H1 (cell line): Measurements from ENCODE around the gene RPS29.

ENCODE experiments used
- ASH2L ChIP-seq: fragments of 200-600, 300-600 bp; sonication (generic); IDR thresholded peaks from one replicate; pipeline ENCODE4 v1.7.1; 2017; ENCODE audit warnings: low read length
- EP300 ChIP-seq, 2 experiments: IDR thresholded peaks; 1 replicate in 1 of 2; 2 replicates in 1 of 2; pipeline ENCODE4 v1.6.1; 2011 to 2012; ENCODE audit warnings: low read depth in 2 of 2, low read length in 2 of 2, mild to moderate bottlenecking in 2 of 2, borderline replicate concordance in 1 of 2, inconsistent platforms in 1 of 2, moderate library complexity in 1 of 2
- EZH2 ChIP-seq: fragments of 200-600 bp; sonication (generic); IDR thresholded peaks from 2 replicates; pipeline ENCODE4 v1.7.1; 2012; ENCODE audit warnings: low read depth, mild to moderate bottlenecking, moderate library complexity, low read length, inconsistent platforms; ENCODE audit not compliant: severe bottlenecking
- NRF1 ChIP-seq: IDR thresholded peaks from 2 replicates; pipeline ENCODE4 v1.6.1; 2011; ENCODE audit warnings: mild to moderate bottlenecking, low read depth, low read length, improper control_type of control experiment
- POLR2A ChIP-seq, 2 experiments: IDR thresholded peaks; 1 replicate in 1 of 2; 2 replicates in 1 of 2; pipeline ENCODE4 v1.6.1; 2011; ENCODE audit warnings: low read depth in 2 of 2, low read length in 2 of 2, mild to moderate bottlenecking in 2 of 2; ENCODE audit errors: control extremely low read depth in 1 of 2
- RFX5 ChIP-seq: IDR thresholded peaks from 2 replicates; pipeline ENCODE4 v1.6.1; 2011; ENCODE audit warnings: low read depth, low read length, improper control_type of control experiment, borderline replicate concordance
- SRF ChIP-seq: IDR thresholded peaks from 2 replicates; pipeline ENCODE4 v1.6.1; 2011; ENCODE audit warnings: mild to moderate bottlenecking, low read depth, low read length, moderate library complexity
- SUZ12 ChIP-seq: fragments of 200-600 bp; sonication (generic); IDR thresholded peaks from 2 replicates; pipeline ENCODE4 v1.6.1; 2012; ENCODE audit warnings: mild to moderate bottlenecking, inconsistent platforms, low read length, moderate library complexity, mixed read lengths
- TAF1 ChIP-seq: IDR thresholded peaks from 2 replicates; pipeline ENCODE4 v1.6.1; 2011; ENCODE audit warnings: mild to moderate bottlenecking, low read depth, low read length
- TCF12 ChIP-seq: IDR thresholded peaks from 2 replicates; pipeline ENCODE4 v1.6.1; 2011; ENCODE audit warnings: low read depth, mild to moderate bottlenecking, low read length
- ZNF274 ChIP-seq: IDR thresholded peaks from 2 replicates; pipeline ENCODE4 v1.7.0; 2012; ENCODE audit warnings: low read length, borderline replicate concordance; ENCODE audit errors: extremely low read depth
- TF ChIP-seq, protein P1 (sequence below), 3 experiments: IDR thresholded peaks; 1 replicate in 2 of 3; 2 replicates in 1 of 3; pipeline versions ENCODE4 v1.5.1 to v1.6.1; 2011; ENCODE audit warnings: low read length in 3 of 3, mild to moderate bottlenecking in 3 of 3, inconsistent platforms in 2 of 3, low read depth in 1 of 3, moderate library complexity in 1 of 3; ENCODE audit not compliant: insufficient read depth in 1 of 3; ENCODE audit errors: control extremely low read depth in 1 of 3
- TF ChIP-seq, protein P2 (sequence below): IDR thresholded peaks from 2 replicates; pipeline ENCODE4 v1.6.1; 2011; ENCODE audit warnings: low read depth, mild to moderate bottlenecking, low read length; ENCODE audit not compliant: insufficient read depth
- TF ChIP-seq, protein P3 (sequence below): IDR thresholded peaks from 2 replicates; pipeline ENCODE4 v1.6.1; 2011; ENCODE audit warnings: low read length, improper control_type of control experiment

DNA sequence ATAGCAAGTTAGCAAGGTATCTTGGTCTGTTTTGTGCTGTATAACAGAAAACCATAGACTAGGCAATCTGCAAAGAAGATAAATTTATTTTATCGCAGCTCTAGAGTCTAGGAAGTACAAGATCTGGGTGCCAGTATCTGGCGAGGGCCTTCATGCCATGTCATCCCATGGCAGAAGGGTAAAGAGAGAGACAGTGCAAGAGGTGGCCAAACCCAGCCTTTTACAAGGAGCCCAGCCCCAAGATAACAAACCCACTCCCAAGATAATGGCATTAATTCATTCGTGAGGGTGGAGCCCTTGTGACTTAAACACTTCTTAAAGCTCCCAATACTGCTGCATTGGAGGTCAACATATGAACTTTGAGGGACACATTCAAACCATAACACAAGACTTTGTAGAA is 16.9 kb downstream of the RPS29 start:
- TF ChIP-seq EZH2 (no peak), RFX5 (no peak), POLR2A (IDR thresholded peaks at IDR 0.05; ENCODE audit: control extremely low read depth in 1 of 2, low read depth in 2 of 2, low read length in 2 of 2) (no peak), SRF (no peak), NRF1 (no peak), ZNF274 (no peak), TAF1 (no peak), ASH2L (no peak), TCF12 (no peak), SUZ12 (no peak), EP300 (IDR thresholded peaks at IDR 0.05; ENCODE audit: borderline replicate concordance in 1 of 2, low read depth in 2 of 2, low read length in 2 of 2) (no peak)
- TF ChIP-seq, protein P1, sequence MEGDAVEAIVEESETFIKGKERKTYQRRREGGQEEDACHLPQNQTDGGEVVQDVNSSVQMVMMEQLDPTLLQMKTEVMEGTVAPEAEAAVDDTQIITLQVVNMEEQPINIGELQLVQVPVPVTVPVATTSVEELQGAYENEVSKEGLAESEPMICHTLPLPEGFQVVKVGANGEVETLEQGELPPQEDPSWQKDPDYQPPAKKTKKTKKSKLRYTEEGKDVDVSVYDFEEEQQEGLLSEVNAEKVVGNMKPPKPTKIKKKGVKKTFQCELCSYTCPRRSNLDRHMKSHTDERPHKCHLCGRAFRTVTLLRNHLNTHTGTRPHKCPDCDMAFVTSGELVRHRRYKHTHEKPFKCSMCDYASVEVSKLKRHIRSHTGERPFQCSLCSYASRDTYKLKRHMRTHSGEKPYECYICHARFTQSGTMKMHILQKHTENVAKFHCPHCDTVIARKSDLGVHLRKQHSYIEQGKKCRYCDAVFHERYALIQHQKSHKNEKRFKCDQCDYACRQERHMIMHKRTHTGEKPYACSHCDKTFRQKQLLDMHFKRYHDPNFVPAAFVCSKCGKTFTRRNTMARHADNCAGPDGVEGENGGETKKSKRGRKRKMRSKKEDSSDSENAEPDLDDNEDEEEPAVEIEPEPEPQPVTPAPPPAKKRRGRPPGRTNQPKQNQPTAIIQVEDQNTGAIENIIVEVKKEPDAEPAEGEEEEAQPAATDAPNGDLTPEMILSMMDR (IDR thresholded peaks at IDR 0.05; ENCODE audit: control extremely low read depth in 1 of 3, insufficient read depth in 1 of 3, low read depth in 1 of 3, low read length in 3 of 3) = no peak
- TF ChIP-seq, protein P2, sequence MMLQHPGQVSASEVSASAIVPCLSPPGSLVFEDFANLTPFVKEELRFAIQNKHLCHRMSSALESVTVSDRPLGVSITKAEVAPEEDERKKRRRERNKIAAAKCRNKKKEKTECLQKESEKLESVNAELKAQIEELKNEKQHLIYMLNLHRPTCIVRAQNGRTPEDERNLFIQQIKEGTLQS = no peak
- TF ChIP-seq, protein P3, sequence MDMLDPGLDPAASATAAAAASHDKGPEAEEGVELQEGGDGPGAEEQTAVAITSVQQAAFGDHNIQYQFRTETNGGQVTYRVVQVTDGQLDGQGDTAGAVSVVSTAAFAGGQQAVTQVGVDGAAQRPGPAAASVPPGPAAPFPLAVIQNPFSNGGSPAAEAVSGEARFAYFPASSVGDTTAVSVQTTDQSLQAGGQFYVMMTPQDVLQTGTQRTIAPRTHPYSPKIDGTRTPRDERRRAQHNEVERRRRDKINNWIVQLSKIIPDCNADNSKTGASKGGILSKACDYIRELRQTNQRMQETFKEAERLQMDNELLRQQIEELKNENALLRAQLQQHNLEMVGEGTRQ = no peak
